NOMO-1 (cell line): ENCODE results near the gene CACNA2D4.
A peak's percentile ranks its signal among the peaks of the same experiment; 100 is the strongest.
"Not testable (repeated sequence)": the region's sequence is repeated elsewhere in the genome, so short reads cannot be mapped to it uniquely, and the experiment has no call there.

Experiments used
- DNase-seq, 2 experiments: peaks; one replicate each; lab custom pipeline; 2025; ENCODE audit not compliant: unreplicated experiment in 2 of 2; lab: John Stamatoyannopoulos, UW

Gene CACNA2D4

DNA sequence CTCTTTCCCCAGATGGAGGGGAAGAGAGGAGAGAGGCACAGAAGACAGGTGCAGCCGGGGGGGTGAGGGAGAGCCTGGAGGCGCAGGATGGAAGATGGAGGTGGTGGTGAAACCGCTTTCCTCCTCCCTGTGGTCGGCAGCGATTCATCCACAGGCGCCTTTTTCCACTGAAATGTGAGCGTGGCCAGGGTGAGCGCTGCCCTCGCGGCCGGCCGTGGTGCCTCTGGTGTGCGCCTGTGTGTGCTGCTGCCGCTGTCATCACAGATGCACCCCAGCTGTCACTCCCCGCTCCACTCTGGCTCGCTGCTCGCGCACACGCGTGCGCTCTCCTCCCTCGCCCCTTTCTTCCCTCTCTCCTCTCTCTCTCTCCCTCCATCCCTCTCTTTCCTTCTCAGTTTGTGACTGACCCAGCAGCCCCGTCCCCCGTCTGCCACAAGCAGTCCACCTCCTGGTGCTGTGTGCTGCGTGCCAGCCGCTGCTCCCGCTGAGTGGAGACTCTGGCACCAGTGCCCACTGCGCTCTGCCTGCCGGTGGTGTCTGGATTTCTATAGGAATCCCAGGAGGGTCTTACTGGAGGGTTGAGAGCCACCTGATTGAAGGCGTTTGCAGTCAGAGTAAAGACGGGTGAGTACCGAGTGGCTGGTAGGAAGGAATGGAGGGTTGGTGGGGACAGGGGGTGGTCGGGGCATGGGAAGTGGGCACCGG, 98.1 kb downstream of the CACNA2D4 start, which contains the start of gene LRTM2:
TSS of gene LRTM2 (plus strand) at position 375 of the 705 bp plus-strand sequence. CDS start 7,584 bp downstream, outside the sequence.
- no peak for DNase-seq

GRCh38 chr12:1819571-1819970, 98.9 kb downstream of the CACNA2D4 start:
- no peak for DNase-seq

DNA sequence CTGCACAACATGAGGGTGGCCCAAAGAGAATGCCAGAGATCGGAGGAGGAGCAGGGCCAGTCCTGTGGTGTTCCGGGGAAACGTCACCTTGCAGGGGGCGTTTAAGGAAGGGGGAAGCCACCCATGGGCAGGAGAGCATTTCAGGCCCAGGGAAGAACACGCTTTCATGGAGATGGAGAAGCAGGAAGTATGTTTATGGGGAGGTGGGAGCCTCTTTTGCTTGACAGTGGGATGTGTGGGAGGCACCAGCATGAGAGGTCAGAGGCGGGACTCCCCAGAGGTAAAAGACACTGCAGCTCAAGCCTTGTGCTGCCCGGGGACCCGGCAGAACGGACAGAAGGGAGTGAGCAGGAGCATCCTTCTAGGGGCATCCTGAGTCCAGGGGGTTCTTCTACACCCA, 99.4 kb downstream of the CACNA2D4 start:
- no peak for DNase-seq

GRCh38 chr12:1817928-1818327, 100.5 kb downstream of the CACNA2D4 start:
- DNase-seq, result not testable (repeated sequence)

GRCh38 chr12:1816730-1817348, 101.6 kb downstream of the CACNA2D4 start:
- no peak for DNase-seq

DNA sequence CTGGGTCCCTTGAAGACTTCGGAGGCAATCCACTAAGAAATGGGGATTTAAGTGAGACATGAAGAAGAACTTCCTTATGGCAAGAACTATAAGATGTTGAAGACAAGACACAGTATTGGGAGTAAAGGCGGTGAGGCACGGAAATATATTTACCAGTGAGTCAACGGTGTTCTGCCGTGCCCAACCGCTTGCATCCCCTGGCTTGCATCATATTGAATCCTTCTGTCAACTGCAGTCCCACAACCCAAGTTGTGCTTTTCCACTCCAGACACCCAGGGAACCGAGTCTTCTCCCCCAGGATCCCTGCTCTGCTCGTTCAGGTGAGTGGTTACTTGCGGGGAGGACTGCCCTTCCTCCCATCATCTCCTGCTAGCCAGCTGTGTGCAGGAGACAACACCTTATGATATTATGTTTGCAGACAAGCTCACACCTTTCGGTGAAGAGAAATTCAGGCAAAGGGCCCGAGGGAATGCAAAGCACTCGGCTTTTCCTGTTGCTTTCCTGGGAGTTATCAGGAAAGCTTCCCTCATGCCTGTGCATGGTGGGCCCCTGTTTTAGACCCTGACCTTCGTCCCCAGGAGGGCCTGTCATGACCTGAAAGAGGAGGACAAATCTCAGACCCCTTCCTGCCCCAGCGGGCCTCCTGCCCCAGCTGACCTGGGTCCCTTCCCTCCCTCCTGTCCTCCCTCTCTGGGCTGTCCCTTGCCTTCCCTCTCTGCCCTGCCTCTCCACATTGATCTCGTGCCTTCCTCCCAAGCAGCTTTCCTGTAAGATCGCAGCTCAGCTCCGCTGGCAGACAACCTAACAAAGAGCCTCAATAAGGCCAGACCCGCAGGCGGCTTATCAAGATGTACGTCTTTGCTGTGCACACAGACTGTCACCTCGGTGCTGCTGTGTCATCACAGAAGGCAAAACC, 102.4 kb downstream of the CACNA2D4 start:
- DNase-seq, result peak; percentile 46 to 62

DNA sequence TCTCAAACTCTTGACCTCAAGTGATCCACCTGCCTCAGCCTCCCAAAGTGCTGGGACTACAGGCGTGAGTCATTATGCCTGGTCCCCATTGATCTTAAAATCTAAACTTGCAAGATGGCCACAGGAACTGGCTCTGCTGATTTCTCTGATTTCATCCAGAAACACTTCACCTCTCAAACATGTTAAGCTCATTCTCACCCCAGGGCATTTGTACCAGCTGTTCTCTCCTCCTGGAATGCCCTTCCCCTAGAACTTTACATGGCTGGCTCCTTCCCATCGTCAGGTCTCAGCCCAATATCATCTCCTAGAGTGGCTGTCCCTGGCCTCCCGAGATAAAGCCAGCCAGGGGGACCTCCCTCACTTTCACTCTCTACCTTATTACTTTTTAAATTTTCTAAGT, 103.3 kb downstream of the CACNA2D4 start:
- DNase-seq, result no peak

DNA sequence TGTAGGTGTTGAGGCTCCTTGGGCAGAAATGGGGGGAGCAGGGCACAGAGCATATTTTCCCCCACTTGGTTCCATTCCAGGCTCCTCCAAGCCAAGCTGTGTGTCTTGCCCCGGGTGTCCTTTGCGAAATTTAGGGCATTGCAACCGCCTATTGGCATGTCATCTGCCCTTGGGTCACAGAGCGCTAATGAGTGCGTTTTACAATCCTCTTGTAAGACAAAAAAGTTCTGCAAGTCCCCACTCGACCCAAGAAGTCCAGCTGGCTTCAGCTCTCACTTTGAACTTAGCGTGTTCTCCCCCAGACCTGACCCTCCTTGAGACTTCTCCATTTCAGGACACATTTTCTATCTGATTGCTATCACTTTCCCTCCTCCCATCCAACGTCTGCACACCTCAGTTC, 104.2 kb downstream of the CACNA2D4 start:
- no peak for DNase-seq

GRCh38 chr12:1812650-1813302, 105.7 kb downstream of the CACNA2D4 start:
- DNase-seq, result peak; percentile 85 to 95

DNA sequence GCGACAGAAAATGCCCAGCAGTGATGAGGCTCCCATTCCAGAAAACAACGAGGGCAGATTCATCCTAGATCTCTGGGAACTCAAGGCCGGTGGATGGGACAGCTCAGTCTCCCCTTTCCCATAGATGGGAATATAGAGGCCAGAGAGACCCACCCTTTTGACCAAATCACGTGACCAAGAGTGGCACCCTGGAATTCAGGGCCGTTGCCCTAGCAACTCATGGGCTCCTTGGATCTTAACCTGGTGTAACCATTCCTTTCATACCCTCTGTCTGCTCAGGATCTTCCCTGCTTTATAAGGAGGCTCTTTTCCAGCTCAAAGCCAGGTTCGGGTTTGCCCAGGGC, 106.5 kb downstream of the CACNA2D4 start:
- DNase-seq, result no peak

GRCh38 chr12:1811281-1811947, 107.0 kb downstream of the CACNA2D4 start:
- DNase-seq, result peak; percentile 72 to 89

GRCh38 chr12:1810931-1811280, 107.5 kb downstream of the CACNA2D4 start:
- DNase-seq, result no peak

DNA sequence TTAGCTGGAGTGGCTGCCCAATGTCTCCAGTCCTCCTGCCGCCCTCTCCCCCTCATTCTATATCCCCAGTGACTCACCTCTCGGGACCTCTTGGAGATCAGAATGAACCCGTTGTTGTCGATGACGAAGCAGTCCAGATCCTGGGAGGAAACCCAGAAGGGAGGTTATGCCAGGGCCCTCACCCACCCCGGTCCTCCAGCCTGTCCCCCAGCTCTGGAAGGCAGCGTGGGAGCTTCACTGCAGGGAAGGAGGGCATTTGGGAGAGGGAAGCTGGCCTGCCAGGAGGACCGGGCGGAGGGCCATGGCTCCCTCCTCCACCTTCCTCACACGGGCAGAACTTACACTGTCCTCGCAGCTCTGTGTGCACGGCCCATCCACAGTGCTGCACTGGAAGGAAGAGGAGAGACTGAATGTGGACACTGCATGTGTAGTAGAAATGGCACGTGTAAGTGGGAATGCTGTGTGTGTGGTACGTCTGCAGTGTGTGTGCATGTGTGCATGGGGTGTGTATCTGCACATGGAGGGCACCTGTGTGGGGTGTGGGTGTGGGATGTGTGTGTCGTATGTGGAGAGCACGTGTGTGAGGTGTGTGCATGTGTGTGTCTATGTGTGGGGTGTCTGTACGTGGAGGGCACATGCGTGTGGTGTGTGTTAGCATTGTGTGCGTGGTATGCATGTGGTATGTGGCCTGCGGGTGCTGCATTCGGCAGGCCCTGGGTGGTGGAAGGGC, 108.1 kb downstream of the CACNA2D4 start:
- no peak for DNase-seq

DNA sequence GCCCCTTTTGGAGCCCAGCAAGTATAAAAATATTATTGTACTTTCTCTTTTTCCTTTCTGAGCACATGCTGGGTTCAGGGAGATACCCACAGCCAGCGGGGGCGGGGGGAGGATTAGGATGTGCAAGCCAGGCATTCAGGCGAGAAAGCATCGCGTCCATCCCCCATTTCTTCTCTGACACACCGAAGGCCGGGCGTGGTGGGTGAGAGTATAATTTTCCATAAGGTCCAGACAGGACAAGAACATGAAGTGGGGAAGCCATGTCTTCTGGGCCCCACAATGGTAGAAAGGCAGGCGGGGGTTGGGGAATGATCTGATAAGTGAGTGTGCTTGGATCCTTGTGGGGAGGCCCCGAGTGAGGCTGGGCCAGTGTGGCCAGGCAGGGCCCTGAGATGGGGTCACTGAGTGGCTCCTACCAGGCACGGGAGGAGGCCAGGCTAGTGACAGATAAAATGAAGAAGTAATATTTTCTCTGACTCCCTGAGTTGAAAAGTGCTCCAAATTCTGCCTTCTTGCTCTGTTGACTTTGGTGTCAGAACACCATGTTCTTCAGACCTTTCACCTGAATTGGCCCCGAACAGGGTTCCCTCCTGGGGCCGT, 108.8 kb downstream of the CACNA2D4 start:
- no peak for DNase-seq

GRCh38 chr12:1808798-1809480, 109.5 kb downstream of the CACNA2D4 start:
- peak in 1 of 2 experiments; percentile 36 for DNase-seq

- DNase-seq, result no peak
These were observed 110.2 kb downstream of the CACNA2D4 start for GRCh38 chr12:1808036-1808797.

GRCh38 chr12:1807087-1807860, 111.2 kb downstream of the CACNA2D4 start:
- DNase-seq, result no peak
